IMR-90 (cell line): ENCODE results near the gene ALDH1L2.

ENCODE experiments used
- MAFK ChIP-seq: IDR thresholded peaks from 2 replicates; pipeline ENCODE4 v1.6.1; 2012; ENCODE audit warnings: low read depth, low read length, improper control_type of control experiment
- MAZ ChIP-seq: IDR thresholded peaks from 2 replicates; pipeline ENCODE4 v1.6.1; 2012; ENCODE audit warnings: low read depth, mild to moderate bottlenecking, low read length, improper control_type of control experiment, moderate library complexity, borderline replicate concordance
- POLR2A ChIP-seq: IDR thresholded peaks from 2 replicates; pipeline ENCODE4 v1.6.1; 2012; ENCODE audit warnings: mild to moderate bottlenecking, low read depth, low read length
- RAD21 ChIP-seq: IDR thresholded peaks from 2 replicates; pipeline ENCODE4 v1.6.1; 2012; ENCODE audit warnings: low read length, improper control_type of control experiment
- TF ChIP-seq, protein P1 (sequence below): conservative IDR thresholded peaks from 2 replicates; pipeline ENCODE4 v1.5.1; 2012; ENCODE audit warnings: mild to moderate bottlenecking, low read depth, low read length, improper control_type of control experiment
- TF ChIP-seq, protein P2 (sequence below): fragments of 150-350 bp; IDR thresholded peaks from 2 replicates; pipeline ENCODE4 v1.6.1; 2017; ENCODE audit warnings: mild to moderate bottlenecking, antibody characterized with exemption, low read length, low read depth

DNA sequence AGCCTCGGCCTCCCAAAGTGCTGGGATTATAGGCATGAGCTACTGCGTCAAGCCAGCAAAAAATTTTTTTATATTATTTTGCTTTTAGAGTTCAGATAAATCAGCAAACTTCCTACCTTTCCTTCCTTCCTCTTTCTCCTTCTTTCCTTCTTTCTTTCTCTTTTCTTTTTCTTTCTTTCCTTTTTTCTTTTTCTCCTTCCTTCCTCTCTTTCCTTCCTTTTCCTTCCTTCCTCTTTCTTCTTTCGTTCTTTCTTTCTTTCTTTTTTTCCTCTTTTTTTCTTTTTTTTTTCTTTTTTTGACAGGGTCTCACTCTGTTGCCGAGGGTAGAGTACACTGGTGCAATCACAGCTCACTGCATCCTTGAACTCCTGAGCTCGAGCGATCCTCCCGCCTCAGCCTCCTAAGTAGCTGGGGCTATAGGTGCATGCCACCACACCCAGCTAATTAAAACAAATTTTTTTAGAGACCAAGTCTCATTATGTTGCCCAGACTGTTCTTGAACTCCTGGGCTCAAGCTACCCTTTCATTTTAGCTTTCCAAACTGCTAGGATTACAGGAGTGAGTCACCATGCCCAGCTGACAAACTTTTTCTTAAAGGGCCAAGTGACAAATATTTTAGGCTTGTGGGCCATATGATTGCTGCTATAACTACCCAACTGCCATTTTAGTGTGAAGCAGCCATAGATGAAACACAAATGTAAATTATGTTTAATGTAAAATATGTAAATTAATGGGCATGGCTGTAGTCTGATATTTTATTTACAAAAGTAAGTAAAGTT is 16.1 kb upstream of the ALDH1L2 start:
- TF ChIP-seq, protein P1, sequence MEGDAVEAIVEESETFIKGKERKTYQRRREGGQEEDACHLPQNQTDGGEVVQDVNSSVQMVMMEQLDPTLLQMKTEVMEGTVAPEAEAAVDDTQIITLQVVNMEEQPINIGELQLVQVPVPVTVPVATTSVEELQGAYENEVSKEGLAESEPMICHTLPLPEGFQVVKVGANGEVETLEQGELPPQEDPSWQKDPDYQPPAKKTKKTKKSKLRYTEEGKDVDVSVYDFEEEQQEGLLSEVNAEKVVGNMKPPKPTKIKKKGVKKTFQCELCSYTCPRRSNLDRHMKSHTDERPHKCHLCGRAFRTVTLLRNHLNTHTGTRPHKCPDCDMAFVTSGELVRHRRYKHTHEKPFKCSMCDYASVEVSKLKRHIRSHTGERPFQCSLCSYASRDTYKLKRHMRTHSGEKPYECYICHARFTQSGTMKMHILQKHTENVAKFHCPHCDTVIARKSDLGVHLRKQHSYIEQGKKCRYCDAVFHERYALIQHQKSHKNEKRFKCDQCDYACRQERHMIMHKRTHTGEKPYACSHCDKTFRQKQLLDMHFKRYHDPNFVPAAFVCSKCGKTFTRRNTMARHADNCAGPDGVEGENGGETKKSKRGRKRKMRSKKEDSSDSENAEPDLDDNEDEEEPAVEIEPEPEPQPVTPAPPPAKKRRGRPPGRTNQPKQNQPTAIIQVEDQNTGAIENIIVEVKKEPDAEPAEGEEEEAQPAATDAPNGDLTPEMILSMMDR, result no peak
- TF ChIP-seq POLR2A (no peak), MAZ (no peak), RAD21 (no peak), MAFK (no peak)
- TF ChIP-seq, protein P2, sequence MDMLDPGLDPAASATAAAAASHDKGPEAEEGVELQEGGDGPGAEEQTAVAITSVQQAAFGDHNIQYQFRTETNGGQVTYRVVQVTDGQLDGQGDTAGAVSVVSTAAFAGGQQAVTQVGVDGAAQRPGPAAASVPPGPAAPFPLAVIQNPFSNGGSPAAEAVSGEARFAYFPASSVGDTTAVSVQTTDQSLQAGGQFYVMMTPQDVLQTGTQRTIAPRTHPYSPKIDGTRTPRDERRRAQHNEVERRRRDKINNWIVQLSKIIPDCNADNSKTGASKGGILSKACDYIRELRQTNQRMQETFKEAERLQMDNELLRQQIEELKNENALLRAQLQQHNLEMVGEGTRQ, result peak; percentile 48; the same call in 1 of the 2 replicates
